GM18907 (cell line): ENCODE results near the gene TM9SF3.
A peak's percentile ranks its signal among the peaks of the same experiment; 100 is the strongest.

Source experiments
- ATAC-seq: cut with Tn5 transposase; IDR thresholded peaks from one replicate; pipeline ENCODE4 v1.9.1; 2021; ENCODE audit warnings: mild to moderate bottlenecking, moderate library complexity; ENCODE audit not compliant: unreplicated experiment

TM9SF3 gene

DNA sequence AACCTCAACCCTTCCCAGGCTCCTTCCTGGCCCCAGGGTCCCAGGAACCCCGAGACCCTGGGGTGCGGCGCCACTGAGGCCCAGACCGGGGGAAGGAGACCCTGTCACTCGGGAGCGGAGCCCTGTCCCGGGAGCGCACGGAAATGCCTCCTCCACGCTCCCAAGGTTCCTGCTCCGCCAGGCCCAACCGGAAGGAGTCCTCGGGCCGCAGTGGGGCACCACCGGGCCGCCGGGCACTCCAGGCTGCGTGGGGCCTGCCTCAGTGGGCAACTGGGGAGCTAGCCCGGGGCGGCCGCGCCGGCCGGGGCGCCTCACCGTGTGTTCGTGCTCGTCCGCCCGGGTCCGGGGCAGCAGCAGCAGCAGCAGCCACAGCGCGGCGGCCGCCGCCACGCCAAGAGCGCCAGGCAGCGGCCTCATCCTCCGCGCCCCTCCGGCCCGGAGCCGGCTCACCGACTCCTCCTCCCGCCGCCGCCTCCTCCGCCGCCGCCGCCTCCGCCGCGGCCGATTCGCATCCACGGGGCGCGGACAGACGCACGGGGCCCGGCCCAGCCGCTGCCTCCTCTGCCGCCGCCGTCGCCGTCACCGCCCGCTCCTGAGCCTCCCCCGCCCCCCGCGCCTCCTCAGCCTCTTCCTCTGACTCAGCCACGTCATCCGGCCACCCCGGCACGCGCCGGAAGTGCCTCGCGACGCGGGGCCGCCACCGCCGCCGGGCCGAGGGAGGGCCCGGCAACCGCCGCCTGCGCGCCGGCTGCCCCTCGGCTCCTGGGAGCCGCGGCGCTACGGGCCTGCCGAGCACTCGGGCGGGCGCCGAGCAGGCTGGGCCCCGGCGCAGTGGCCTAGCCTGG is at the start of gene TM9SF3:
TM9SF3 (minus strand) TSS at position 594 of the 845 bp plus-strand sequence; CDS start at position 417, 177 bp downstream.
- peak; percentile 66 for ATAC-seq

DNA sequence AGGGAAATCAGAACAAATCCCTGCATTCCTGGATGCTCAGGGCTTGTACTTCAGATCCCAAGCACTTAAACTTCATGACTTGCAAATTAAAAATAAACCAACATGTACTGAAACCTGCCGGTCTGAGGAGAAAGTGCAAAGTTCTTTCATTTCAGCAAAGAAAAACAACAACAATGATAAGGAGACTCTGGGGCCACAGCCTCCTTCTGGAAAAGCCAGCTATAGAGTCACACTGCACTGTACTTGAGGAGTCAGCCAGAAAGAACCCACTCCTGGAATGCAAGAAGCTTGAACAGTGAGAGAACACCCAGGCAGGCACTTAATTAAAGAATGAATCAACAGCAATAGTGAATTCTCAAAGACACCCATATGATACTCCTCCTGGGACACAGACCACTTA is 49.7 kb upstream of the TM9SF3 start:
- no peak for ATAC-seq

DNA sequence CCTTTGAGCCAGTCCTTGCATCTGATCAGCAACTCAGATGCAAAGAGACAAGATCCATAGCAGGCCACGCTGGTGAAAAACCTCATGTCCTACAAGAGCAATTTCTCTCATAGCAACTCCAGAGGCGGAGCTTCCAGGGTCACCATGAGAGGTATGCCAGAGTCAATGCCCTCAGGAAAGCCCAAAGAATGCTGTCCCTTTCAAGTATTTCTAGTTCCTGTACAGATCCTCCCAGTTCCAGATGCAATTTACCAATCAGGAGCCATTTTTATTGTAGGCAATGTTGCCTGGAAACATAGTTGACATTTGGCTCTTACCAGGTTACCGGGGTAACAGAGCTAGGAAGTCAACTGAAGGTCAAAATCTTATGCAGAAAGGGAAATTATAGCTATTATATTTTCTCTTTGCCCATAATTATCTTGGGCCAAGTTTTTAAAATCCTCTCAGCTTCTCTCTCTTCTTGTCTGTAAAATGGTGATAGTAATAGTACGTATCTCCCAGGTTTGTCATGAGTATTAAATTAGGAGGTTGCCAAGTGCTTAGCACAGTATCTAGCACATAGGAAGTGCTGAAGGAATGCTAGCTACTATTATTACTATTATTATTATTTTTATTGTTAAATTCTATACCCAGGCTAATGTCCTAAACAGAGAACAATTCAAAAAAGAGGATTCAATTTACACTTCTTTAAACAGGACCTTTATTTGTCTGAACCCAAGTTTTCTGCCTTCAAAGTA is 46.3 kb upstream of the TM9SF3 start:
- ATAC-seq: no peak

DNA sequence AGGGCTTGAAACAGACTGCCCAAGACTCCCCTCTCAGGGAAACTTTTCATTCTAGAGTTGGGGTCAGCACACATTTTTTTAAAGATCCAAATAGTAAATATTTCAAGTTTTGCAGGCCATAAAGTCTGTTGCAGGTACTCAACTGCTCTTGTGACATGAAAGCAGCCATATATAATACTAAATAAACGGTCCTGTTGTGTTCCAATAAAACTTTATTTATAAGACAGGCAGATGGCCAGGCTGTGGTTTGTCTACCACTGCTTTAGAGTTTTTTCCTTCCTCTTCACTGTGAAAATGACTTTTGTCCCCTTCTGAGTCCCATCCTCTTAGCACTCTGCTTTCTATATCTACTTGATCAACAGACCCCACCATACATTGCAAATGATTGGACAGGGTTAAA is 40.5 kb upstream of the TM9SF3 start:
- no peak for ATAC-seq

DNA sequence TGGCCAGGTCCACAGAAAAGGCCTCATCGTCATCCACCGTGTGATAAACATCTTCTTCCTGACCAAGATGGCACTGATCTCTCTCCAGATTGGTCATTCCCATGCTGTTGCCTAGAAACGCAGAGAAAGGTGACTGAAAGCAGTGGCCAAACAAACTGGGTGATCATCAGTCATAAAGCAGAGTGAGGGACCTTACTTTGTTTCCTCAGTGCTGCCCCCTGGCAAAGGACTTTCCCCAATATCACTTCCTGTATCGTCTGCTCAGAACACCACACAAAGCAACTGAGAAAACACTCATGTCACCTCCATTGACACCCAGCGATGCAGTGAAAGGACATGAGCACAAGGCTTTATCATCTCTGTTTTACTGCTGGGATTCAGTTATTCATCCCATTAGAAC is 40.0 kb upstream of the TM9SF3 start:
- no peak for ATAC-seq

DNA sequence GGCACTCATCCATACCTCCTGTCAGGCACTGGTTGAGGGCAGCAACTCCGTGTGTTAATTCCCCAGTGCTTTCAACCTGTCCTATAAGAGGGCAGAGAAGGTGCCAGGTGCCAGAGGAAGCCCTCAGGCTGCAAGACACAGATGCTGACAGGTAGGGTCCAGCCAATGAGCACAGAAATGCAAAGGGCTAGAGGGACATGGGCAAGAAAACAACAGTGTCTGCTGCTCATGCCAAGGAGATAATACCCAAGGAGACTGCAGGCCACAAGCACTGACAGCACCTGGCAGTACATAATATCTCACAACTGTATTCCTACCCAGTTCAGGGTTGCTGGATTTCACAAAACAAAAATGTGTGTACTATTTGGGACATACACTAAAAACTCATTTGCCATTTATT is 38.4 kb upstream of the TM9SF3 start:
- no peak for ATAC-seq

DNA sequence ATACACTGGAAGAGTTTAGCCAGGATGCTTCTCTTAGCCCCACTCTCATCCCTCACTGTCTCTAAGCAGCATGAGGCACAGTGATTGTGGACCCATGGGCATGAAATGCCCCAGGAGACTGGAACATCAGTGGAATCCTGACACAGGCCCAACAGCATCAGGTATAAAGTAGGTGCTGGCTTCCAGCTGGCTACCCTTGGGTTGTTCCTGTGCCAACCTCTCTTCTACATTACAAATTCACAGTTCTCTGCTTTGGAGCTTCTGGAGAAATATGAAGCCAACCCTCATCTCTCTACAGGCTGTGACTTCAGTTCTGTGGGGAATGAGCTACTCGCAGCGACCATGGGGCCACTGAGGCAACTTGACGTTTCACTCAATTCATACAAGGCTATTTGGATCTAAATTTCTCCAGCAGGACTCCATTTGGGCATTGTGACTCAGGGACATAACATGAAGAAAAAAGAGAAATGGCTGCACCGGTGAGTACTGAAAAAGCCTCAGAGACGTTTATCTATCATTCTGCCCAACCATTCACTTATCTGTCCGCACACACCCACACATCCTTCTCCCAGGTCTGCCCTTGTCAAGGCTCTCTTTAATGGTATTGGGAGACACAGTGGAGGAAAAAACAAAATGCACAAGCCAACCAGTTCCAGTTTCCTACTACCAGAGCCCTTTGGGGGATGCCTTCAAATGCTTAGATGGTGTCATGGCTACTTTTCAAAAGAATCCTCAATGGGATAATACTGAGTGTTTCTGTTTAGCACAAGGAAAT is 35.4 kb upstream of the TM9SF3 start:
- ATAC-seq: no peak

DNA sequence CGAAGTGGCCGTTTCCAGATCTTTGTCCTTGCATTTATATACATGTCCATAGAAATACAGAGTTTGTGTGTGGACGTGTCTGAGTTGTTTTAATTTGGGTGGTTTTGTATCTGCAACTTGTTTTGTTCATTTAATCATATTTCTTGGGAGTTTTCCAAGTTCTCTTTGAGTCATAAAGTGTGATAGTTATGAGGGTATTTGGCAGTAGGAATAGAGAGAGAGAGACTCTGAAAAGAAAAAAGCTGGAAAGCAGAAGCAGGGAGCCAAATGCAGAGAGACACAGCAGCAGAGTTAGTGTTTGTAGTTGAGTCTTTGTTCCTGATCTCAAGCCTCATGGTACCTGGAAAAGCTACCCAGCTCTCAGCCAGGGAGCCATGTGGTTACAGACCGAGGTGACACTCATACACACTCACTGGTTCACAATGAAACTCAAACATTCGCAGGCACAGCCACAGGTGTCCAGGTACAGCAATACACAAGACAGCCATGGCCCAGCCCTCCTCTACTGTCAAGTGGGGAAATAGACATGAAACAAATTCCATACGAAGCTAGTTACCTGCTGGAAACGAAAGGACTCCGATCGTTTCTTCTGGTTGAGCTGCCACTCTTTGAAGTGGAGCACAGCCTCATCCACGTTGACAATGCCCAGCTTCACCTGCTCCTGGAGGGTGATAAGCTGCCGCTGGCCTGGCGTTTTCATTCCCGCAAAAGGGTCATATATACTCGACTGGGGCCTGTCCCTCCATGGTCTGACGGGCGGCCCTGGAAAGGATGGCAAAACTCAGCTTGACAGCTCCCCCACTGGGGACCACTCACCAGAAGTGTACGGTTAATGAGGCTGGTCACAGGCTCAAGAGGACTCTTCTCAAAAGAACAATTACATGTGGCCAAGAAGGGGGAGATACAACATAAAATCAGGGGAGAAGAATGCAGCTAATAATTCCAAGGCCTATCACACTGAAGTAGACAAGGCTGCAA is 33.3 kb upstream of the TM9SF3 start:
- ATAC-seq: no peak

DNA sequence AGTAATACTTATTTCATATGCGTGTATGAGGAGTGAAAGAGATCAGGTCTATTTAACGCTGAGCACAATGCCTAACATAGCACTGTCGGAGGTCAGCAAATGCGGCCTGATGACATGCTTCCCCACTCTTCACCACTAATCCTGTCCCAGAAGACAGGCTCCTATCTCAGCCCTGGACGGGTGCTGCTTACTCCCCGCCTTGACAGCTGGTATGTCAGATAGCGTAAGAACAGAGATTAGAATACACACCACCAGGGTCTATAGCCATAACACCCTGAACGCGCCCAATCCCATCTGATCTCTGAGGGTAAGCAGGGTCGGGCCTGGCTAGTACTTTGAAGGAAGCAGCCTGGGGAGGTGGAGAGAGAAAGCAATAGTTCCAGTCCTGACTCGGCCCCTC is 32.3 kb upstream of the TM9SF3 start:
- ATAC-seq: no peak

DNA sequence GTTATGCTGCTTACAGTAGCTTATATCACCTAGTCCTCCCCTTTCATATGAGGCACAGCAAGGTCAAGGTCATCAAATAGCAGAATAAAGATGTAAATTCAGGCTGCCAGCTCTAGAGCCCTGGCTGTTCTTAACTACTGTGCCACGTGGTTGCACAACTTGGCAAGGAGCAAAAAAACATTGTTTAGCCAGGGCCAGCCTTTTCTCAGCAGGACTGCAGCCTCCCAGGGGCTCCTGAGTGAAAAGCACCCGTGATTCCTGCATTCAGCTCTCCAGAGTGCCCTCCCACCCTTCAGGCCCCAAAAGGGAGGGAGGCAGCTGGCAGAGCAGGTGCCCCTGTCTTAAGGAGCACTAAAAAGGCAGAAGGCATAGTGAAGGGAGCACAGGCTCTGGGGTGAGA is 31.8 kb upstream of the TM9SF3 start:
- ATAC-seq: no peak

DNA sequence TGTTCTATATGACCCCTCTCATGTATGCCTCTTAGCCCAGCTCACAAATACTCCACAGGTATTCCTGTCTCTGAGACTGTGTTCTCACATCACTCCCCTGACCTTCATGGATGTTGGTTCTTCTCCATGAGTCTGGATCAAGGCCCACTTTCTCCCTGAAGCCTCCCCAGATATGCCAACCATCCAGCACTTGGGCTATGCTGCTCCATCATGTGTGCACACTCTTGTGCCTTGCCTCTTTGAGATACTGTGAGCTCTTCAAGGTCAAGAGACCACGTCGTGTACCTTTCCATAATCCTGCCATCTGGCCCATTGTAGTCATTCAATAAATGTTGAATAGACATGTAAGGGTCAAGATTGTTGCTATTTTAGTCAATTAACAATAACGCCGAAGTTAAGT is 30.1 kb upstream of the TM9SF3 start:
- no peak for ATAC-seq

DNA sequence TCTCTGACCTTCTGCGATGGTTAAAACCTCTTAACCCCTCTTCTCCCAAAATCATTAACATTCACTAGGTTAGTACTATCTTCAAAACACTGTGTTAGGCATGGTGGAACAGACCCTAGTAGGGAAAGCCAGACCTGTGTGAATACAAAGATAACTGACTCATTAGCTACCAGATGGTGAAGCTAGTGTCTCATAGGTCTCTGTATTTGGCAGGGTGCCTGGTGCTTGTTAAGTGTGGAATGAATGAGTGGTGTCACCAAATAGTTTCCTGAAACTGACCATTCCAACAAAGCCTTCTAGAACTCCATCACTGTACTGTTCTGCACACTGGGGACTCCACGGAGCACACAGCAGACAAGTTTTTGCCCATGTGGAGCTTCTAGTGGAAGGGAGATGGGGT is 27.7 kb upstream of the TM9SF3 start:
- ATAC-seq: no peak

DNA sequence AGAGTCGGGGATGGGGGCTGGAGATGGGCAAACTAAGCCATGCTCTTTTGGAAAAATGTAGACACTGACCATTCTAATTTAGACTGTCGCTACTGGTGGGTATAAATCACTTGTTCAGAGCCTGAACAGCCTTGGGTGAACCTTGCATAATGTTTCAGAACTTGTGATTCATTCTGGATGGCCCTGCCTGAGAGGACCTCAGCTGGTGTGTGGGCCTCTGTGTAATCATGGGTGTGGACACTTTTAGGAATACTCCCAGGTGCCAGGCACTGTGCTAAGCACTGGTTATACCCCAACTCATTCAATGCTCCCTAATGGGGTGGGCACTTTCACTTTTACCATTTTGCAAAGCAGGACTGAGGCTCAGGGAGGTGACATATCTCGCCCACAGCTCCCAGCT is 26.8 kb upstream of the TM9SF3 start:
- no peak for ATAC-seq

DNA sequence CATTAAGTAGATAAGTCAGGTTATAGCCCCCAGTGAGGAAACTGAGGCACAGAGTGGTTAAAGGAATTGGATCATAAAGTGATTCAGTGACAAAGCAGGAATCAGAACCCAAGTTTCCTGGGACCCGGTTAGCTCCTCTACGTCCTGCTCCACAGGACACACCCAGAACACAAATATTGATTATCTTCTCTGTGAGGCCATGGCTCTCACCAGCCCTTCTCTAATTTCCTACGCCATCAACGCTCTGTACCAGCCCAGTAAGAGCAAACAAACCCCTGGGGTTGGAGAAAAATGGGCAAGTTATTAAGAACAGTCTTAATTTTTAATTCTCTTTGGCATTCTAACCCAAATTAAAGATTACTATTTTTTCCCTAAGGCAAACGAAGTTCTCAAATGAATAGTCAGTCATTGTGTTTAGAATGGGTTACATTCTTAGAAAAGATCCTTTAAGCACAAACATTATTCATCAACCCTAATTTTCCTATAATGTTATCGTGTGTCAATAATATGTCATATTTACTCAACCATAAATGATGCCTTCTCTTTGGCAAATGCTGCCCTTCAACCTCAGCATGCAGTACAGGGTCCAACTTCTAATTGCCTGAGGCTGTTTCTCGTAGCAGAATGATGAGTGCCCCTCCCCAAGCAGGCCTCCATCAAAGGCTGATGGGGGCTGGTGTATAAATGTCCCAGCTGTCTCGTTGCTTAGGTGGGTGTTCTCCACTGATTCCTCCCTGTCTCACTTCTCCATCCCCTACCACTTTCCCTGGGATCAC is 25.4 kb upstream of the TM9SF3 start:
- no peak for ATAC-seq

DNA sequence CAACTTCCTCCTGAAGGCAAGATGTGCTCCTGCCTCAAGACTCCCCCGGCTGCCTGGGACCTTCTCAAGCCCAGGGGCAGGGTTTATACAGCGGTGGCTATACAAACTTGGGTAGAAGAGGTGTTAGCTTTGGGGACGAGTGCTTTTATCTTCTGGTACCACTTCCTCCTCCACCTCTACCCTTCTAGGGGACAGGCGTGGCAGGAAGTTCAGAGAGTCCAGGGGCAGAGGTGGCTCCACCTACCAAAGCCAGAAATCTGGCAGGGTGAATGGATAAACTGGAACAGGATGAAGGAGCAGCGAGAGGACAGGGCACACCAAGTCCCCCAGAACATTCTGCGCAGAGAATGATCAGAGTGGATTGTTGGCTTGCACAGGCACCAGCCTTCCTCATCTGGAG is 24.0 kb upstream of the TM9SF3 start:
- no peak for ATAC-seq

DNA sequence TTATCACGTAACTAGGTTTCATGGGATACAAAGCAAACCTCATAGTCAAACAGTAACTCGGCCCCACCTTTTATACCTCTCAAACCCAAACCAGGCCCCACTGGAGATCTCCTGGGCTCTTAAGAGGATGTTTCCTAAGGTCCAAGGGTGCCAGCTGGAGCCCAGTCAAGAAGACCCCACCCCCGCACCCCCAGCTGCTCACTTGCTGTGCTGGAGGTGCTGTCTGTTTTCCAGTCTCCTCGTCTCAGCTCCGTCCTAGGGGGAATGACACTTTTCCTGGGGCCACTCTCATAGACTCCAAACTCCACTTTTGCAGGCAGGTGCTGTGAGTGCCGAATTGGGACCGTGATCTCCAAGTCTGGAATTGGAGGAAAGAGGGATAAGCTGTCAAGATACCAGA is 22.7 kb upstream of the TM9SF3 start:
- no peak for ATAC-seq

DNA sequence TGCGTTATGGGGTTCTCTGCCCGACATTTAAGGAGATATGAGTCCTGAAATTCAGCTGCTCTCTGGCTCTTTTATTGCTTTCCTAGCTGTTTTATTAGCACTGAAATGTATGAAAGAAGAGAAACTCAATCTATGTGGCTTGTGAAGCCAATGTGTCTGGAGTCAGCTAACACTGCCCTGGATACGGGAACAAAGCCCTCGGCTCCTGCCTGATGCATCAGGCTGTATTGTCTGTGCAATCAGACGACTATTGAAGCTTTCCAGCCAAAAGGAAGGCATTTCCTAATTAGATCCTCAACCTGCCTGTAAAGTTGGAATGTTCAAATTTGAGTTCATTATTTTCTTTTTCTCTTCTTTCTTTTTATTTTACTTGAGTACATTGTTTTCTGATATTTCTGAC is 22.0 kb upstream of the TM9SF3 start:
- ATAC-seq: no peak

DNA sequence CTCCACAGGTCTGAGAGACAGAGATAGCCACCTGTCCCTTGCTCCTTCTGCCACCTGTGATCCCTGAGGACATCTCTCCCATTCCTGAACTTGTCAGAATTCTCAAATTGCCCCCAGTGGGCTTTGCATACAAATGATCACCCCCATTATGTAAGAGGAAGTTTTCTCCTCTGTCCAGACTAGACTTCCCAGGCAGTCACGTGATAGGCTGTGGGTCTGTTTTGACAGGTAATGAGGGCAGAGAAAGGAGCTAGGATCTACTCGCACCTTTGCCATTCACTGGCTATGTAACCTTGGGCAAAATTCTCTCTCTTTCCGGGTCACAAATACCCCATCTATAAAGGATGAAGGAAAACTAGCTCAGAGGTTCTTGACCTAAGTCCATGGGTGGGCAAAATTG is 21.4 kb upstream of the TM9SF3 start:
- ATAC-seq: no peak

DNA sequence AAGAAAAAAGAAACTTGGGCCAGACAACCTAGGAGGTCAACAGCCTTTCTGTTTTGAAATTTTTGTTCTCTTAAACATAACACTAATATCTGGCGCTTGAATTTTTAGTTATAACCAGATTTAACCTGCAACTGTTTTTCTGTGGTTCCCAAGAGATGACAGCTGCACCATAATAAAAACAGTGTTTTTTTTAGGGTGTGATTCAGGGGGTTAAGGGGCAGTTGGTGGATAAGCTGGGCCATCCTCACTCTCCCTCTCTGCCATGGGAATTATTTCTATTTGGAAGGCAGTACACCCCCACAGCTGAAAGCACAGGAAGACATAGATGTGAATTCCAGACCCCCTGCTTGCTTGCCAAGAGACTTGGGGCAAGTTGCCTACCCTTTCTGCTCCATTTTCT is 20.1 kb upstream of the TM9SF3 start:
- no peak for ATAC-seq

DNA sequence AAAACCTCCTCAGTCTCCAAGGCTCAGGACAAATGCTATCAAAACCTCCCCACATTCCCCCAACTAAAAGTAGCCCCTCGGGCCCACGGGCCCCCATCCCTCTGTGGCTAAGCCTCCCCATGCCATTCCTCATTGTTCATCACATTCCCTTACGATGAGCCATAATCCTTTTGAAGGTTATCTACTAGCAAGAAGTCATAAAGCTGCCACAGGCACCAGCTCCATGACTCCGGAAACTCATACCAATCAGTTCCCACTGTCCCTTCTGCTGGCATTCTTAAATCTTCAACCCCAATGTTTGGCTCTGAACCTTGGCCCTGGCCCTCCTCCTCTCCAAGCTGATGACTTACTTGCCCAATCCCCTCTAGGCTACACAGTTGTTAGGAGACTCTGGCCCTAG is 19.4 kb upstream of the TM9SF3 start:
- ATAC-seq: no peak
